OCI-LY1 (cell line): ENCODE measurements around the gene PVALEF.

Source experiments
- CTCF ChIP-seq: fragments of 200-600 bp; sonication (generic), shearing (Covaris generic); IDR thresholded peaks from 2 replicates; pipeline ENCODE4 v1.5.1; 2017; ENCODE audit warnings: mild to moderate bottlenecking, antibody characterized with exemption, low read length, moderate library complexity, mixed read lengths
- EZH2 ChIP-seq: fragments of 200-600 bp; sonication (generic), shearing (Covaris generic); IDR thresholded peaks from 2 replicates; pipeline ENCODE4 v1.8.0; 2017; ENCODE audit warnings: borderline replicate concordance, mixed run types, mild to moderate bottlenecking, antibody characterized with exemption, low read length, moderate library complexity, mixed read lengths

GRCh38 chr17:81182596-81182995, 17.3 kb downstream of the PVALEF start:
- TF ChIP-seq EZH2 (no peak), CTCF (no peak)
